Measurements from ENCODE around the gene TMEM120B. TPM values are rescaled to one million over a fixed set of nuclear protein-coding genes. Genes with fewer than 3 reads are reported as not detected.

TMEM120B gene
- total and polyA plus RNA-seq, 2 of the 4 experiments (the other 2 are of a cell fraction): 10.6 to 18.4 TPM

GRCh38 chr12:121711361-121712189 lies 977 bp upstream of the TMEM120B start:
- Histone ChIP-seq H3K56ac (ENCODE audit: extremely low read depth, insufficient read depth, low read length) (peak overlapping the region; percentile 72; the same call in 1 of the 2 replicates), H4K8ac (ENCODE audit: low read depth in 2 of 2, low read length in 2 of 2) (peak overlapping the region; percentile 32 to 93; a peak in 3 of 4 replicates), H3K36me3 (ENCODE audit: control insufficient read depth, insufficient read depth, low read length) (0 out of 2 replicates have a peak, but pooled peaks cover 1% of the 10 kb centered on the region), H3K9ac (ENCODE audit: low read depth, low read length) (peak overlapping the region; percentile 69), H3K14ac (replicated peaks; ENCODE audit: low read depth, low read length) (peak overlapping the region; percentile 97), H3K79me1 (ENCODE audit: low read depth in 1 of 2, low read length in 2 of 2) (peaks cover 26 to 45% of the 10 kb centered on the region in 2 experiments; a peak in 3 of 4 replicates), H3K4me2 (ENCODE audit: low read depth, low read length) (peak overlapping the region; percentile 99), H3K23ac (ENCODE audit: low read depth, low read length) (peak overlapping the region; percentile 61), H3K9me1 (ENCODE audit: insufficient read depth, low read length) (peaks cover 22% of the 10 kb centered on the region), H3K4me1 (ENCODE audit: control insufficient read depth, insufficient read depth, low read length) (peaks cover 8% of the 10 kb centered on the region), H3K18ac (ENCODE audit: low read depth, low read length) (peak overlapping the region; percentile 70; the same call in 1 of the 2 replicates), H2AK5ac (ENCODE audit: low read depth, low read length) (peak overlapping the region; percentile 11; the same call in 1 of the 2 replicates), H2BK15ac (ENCODE audit: low read depth, low read length) (no peak overlapping the region), H3K9me3 (ENCODE audit: control insufficient read depth, insufficient read depth, low read length) (no peaks in the 10 kb centered on the region), H2BK20ac (ENCODE audit: low read depth, low read length) (no peak overlapping the region), H2AK9ac (replicated peaks; ENCODE audit: low read depth, low read length, poor library complexity) (peak overlapping the region; percentile 66), H4K5ac (ENCODE audit: low read depth, low read length) (peak overlapping the region; percentile 58), H2BK5ac (ENCODE audit: low read depth, low read length, poor library complexity, severe bottlenecking) (peak overlapping the region; percentile 48), H2AFZ (replicated peaks; ENCODE audit: low read length, poor library complexity) (peak overlapping the region; percentile 90), H3K4me3 (ENCODE audit: insufficient read depth, low read depth, low read length) (peak overlapping the region; percentile 75), H4K91ac (ENCODE audit: insufficient read depth, low read depth, low read length) (peak overlapping the region; percentile 48; the same call in 1 of the 2 replicates), H3K27me3 (ENCODE audit: control insufficient read depth, insufficient read depth, low read length) (no peaks in the 10 kb centered on the region), H2BK120ac (ENCODE audit: low read depth, low read length) (peak overlapping the region; percentile 83; the same call in 1 of the 2 replicates), H4K20me1 (ENCODE audit: insufficient read depth, low read length) (peaks cover 6% of the 10 kb centered on the region; the same call in 1 of the 2 replicates), H3K4ac (ENCODE audit: low read depth, low read length) (peak overlapping the region; percentile 87), H3K27ac (ENCODE audit: insufficient read depth, low read length) (peak overlapping the region; percentile 64)
- in situ Hi-C loops (cut with MboI; ENCODE audit: low sequenced_read_pairs): no loop called here
- DNase-seq: no peak
- ChIA-PET CTCF (interaction anchor here (1.0 kb wide), 1 partner anchor 100 kb away, joined by 3 read pairs; no protein-coding TSS in a partner anchor), POLR2A (ENCODE audit: unreplicated experiment) (interaction anchor here (0.5 kb wide), 2 partner anchors 73 to 185 kb away, joined by 4 to 6 read pairs; no protein-coding TSS in a partner anchor)
- WGBS, 2 experiments (ENCODE audit: extremely low coverage in 2 of 2, insufficient read length in 1 of 2): 23% methylated on average over 4 of the region's 24 CpGs; no CpG with 5 or more reads in 1 of the 2 experiments
- dilution Hi-C loops (cut with HindIII; ENCODE audit: low sequenced_read_pairs, unreplicated experiment): no loop called here
- no TSS peak for BruUV-seq (replicated peaks)
- intact Hi-C loops (cut with micrococcal nuclease): loop anchor here (2.0 to 5.0 kb wide), 3 partner anchors 25 to 81 kb away; partner anchors contain the start of gene RHOF
- ATAC-seq (ENCODE audit: low read depth): no peak
- TF ChIP-seq MAZ (IDR thresholded peaks at IDR 0.05; ENCODE audit: borderline replicate concordance, low read depth, low read length) (no peak), FOS (IDR thresholded peaks at IDR 0.05; ENCODE audit: low read depth, low read length) (no peak), RFX5 (IDR thresholded peaks at IDR 0.05; ENCODE audit: low read depth, low read length) (no peak)
- TF ChIP-seq, protein P1, sequence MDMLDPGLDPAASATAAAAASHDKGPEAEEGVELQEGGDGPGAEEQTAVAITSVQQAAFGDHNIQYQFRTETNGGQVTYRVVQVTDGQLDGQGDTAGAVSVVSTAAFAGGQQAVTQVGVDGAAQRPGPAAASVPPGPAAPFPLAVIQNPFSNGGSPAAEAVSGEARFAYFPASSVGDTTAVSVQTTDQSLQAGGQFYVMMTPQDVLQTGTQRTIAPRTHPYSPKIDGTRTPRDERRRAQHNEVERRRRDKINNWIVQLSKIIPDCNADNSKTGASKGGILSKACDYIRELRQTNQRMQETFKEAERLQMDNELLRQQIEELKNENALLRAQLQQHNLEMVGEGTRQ (IDR thresholded peaks at IDR 0.05; ENCODE audit: low read depth, low read length): no peak

Data from IMR-90 (cell line).